ENCODE results near the gene DHX36.
A peak's percentile ranks its signal among the peaks of the same experiment; 100 is the strongest.

DHX36 gene

GRCh38 chr3:154275965-154276364 lies 48.3 kb downstream of the DHX36 start:
- no peak for DNase-seq (ENCODE audit: low spot score)
- in situ Hi-C loops (cut with MboI; ENCODE audit: low pct_unique_long_range_greater_than_20kb, low sequenced_read_pairs, unreplicated experiment) = no loop called here
- TF ChIP-seq CTCF (IDR thresholded peaks at IDR 0.05; ENCODE audit: extremely low read depth, insufficient read depth, missing control alignments) = no peak

- DNase-seq (ENCODE audit: low spot score) = no peak
- in situ Hi-C loops (cut with MboI; ENCODE audit: low pct_unique_long_range_greater_than_20kb, low sequenced_read_pairs, unreplicated experiment) = no loop called here
- TF ChIP-seq CTCF (IDR thresholded peaks at IDR 0.05; ENCODE audit: extremely low read depth, insufficient read depth, missing control alignments) = no peak
Measured at GRCh38 chr3:154275292-154275691, 49.0 kb downstream of the DHX36 start.

- in situ Hi-C loops (cut with MboI; ENCODE audit: low pct_unique_long_range_greater_than_20kb, low sequenced_read_pairs, unreplicated experiment) = no loop called here
- TF ChIP-seq CTCF (IDR thresholded peaks at IDR 0.05; ENCODE audit: extremely low read depth, insufficient read depth, missing control alignments) = no peak
- DNase-seq (ENCODE audit: low spot score) = no peak
Measured at GRCh38 chr3:154274348-154274747, 49.9 kb downstream of the DHX36 start.

GRCh38 chr3:154273381-154273780 lies 50.9 kb downstream of the DHX36 start:
- no peak for TF ChIP-seq CTCF (IDR thresholded peaks at IDR 0.05; ENCODE audit: extremely low read depth, insufficient read depth, missing control alignments)
- in situ Hi-C loops (cut with MboI; ENCODE audit: low pct_unique_long_range_greater_than_20kb, low sequenced_read_pairs, unreplicated experiment) = no loop called here
- no peak for DNase-seq (ENCODE audit: low spot score)

- in situ Hi-C loops (cut with MboI; ENCODE audit: low pct_unique_long_range_greater_than_20kb, low sequenced_read_pairs, unreplicated experiment) = no loop called here
- DNase-seq (ENCODE audit: low spot score) = no peak
- TF ChIP-seq CTCF (IDR thresholded peaks at IDR 0.05; ENCODE audit: extremely low read depth, insufficient read depth, missing control alignments) = no peak
Measured at GRCh38 chr3:154254527-154254926, 69.8 kb downstream of the DHX36 start.

GRCh38 chr3:154252759-154253638 lies 71.3 kb downstream of the DHX36 start:
- peak; percentile 58 for DNase-seq (ENCODE audit: low spot score)
- peak; percentile 70 for TF ChIP-seq CTCF (IDR thresholded peaks at IDR 0.05; ENCODE audit: extremely low read depth, insufficient read depth, missing control alignments)
- in situ Hi-C loops (cut with MboI; ENCODE audit: low pct_unique_long_range_greater_than_20kb, low sequenced_read_pairs, unreplicated experiment) = no loop called here
